GM19023 (cell line): ENCODE results near the gene RWDD3.
A peak's percentile ranks its signal among the peaks of the same experiment; 100 is the strongest.

ENCODE experiments used
- ATAC-seq: cut with Tn5 transposase; IDR thresholded peaks from one replicate; pipeline ENCODE4 v1.9.1; 2021; ENCODE audit warnings: mild to moderate bottlenecking, moderate library complexity; ENCODE audit not compliant: unreplicated experiment

Gene RWDD3

GRCh38 chr1:95233737-95234500 is at the start of gene RWDD3:
RWDD3 (plus strand) TSS chr1:95234210; CDS start chr1:95234231, 21 bp downstream.
- ATAC-seq, result peak; percentile 98

- no peak for ATAC-seq
These were observed 47.9 kb upstream of the RWDD3 start for GRCh38 chr1:95186149-95186548.

DNA sequence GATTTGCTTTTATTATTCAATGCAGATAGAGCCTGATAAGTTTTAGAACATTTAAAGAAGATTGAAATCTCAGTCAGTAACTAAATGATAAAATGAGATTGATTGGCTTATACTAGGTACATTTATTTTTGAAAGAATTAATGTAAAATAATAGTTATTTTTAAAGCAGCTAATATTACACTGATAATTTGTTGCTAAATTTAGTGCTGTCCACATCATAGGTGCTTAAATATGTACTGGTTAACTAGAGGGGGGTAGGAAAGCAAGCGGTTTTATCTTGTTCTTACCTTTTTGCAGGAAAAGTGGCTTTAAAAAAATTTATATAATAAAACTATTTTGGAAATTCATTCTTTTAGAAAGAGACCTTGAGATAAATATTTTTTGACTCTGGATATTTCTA is 40.4 kb upstream of the RWDD3 start:
- no peak for ATAC-seq

- ATAC-seq, result no peak
These were observed 39.0 kb upstream of the RWDD3 start for GRCh38 chr1:95195046-95195445.

DNA sequence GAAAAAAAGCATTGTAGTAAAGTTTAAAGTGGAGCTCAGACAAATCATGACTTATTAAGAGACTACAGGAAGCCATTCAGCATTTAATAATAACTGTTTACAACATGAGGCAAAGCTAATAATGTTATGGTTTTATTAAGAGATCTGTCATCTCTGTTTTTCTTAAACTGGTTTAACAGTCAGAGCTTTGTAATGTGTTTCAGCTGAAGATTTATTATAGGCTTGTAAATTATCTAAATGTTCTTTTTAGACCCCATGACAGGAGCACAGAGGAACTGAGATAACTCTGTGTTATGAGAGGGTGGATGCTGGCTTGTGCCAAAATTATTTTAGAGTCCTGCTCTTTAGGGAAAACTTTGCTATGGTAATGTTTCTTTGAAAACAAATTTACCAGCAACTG is 38.0 kb upstream of the RWDD3 start:
- no peak for ATAC-seq

GRCh38 chr1:95197616-95198252 is 36.3 kb upstream of the RWDD3 start:
- no peak for ATAC-seq

- ATAC-seq, result no peak
These were observed 32.1 kb upstream of the RWDD3 start for GRCh38 chr1:95201905-95202304.

DNA sequence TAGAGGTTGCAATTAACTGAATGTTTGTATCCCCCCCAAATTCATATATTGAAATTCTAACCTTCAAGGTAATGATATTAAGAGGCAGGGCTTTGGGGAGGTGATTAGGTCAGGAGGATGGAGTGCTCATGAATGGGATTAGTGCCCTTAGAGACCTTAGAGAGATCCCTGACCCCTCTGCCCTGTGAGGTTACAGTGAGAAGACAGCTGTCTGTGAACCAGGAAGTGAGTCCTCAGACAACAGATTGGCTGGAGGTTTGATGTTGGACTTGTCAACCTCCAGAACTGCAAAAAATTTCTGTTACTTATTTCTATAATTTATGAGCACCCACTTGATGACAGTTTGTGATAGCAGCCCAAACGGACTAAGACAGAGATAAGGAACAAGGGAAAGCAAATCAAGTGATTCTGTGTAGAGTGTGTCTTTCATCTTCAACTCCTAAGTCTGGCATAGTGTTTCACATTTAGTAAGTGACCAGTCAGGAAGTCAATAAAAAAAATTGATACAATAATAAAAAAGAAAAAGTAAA is 30.0 kb upstream of the RWDD3 start:
- no peak for ATAC-seq

DNA sequence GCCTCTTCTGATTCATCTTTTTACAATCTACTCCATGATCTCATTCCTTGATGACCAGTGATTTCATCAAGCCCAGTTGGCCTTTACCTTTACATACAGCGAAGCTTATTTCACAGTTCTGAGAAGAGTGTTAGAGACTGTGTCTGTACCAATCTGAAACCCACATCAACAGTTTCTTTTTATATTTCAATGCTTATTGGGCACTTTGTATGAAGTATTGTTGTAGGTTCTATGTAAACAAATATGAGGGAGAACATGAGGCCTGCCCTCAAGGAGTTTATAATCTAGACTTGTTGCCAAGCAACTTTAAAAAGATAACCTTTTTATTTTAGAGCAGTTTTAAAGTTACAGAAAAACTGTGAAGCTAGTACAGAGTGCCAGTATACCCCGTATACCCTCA is 27.5 kb upstream of the RWDD3 start:
- ATAC-seq, result no peak

DNA sequence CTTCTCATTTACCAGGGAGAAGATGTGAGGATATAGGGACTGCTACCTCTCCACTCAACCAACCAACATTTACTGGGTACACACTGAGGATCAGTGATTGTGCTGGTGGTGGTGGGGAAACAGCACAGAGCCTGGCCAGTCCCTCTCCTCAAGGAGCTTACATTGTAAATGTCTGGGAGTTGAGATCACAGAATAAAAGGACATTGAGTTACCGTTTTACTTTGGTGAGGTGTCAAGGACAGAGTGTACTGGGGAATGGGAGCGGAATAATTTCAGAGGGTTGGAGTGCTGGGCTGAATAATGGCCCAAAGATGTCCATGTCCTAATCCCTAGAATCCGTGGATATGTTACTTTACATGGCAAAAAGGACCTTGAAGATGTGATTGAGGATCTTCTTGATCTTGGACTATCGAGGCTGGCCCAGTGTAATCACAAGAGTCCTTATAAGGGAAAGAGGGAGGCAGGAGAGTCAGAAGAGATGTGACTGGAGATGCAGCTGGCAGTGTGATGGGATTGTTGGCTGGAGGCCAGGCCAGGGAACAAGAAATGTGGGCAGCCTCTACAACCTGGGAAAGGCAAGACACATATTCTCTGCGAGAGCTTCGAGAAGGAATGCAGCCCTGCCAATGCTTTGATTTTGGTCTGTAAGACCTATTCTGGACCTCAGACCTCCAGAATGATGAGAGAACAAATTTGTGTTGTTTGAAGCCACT is 26.6 kb upstream of the RWDD3 start:
- ATAC-seq, result no peak

DNA sequence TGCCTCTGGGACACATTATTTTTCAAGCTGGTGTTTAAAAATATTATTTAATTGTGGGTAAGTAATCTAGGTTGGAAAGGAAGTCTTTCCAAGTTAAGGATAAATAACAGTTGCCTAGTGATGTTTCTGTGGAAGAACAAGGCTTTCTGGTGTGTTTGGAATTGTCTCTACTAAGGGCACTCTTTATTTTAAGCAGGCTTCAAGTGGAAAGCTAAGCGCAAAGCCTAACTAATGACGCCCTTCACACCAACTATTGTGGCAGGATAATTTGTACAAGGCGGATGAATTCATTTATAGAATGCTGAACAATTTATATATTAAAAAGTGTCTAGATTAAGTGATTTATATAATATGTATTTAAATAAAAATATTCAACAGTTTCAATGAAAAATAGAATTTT is 25.1 kb upstream of the RWDD3 start:
- ATAC-seq, result no peak

- ATAC-seq, result no peak
These were observed 24.7 kb upstream of the RWDD3 start for GRCh38 chr1:95209291-95209690.

DNA sequence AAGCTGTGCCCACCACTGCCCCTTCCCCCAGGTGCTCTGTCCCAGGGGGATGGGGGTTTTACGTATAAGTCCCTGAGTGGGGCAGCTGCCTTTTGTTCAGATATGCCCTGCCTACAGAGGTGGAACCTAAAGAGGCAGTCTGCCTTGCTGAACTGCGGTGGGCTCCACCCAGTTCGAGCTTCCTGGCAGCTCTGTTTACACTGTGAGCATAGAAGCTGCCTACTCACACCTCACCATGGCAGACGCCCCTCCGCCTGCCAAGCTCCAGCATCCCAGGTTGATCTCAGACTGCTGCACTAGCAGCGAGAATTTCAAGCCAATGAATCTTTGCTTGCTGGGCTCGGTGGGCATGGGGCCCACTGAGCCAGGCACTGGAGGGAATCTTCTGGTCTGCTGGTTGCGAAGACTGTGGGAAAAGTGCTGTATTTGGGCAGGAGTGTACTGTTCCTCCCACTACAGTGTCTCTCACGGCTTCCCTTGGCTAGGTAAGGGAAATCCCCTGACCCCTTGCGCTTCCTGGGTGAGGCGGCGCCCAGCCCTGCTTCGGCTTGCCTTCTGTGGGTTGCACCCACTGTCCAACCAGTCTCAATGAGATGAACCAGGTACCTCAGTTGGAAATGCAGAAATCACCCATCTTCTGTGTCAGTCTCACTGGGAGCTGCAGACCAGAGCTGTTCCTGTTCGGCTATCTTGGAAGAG is 17.6 kb upstream of the RWDD3 start:
- ATAC-seq, result no peak

- ATAC-seq, result no peak
These were observed 16.6 kb upstream of the RWDD3 start for GRCh38 chr1:95217371-95217770.

DNA sequence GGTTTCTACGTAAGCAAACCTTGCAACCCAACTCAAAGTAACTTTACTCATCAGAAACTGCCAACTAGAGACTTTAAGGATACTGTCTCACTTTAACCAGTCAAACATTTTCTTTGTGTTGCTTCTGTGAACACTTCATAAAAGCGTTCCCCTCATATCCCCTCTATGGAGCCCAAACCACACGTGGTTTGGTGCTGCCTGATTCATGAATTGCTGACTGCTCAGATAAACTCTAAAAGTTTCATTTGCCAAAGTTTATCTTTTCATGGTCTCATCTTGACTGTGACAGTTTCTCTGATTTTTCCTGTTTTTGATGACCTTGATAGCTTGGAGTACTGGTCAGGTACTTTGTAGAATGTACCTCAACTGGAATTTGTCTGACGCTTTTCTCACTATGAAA is 14.6 kb upstream of the RWDD3 start:
- ATAC-seq, result no peak

DNA sequence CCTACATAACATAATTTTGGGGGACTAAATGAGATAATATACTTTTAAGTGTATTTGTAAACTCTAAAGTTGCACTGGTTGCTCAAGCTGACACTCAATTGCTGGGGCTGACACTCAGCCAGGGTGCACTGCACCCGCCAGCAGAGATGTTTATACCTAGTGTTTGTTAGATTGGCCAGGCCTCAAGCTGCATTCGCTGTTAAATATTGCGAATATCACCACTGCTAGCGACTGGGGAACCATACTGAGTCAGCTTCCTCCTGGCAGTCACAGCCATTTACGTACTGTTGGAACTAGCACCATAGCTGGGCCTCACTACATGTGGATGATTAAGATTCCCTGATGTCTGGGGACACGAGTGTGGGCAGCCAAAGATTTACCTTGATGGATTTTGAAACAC is 12.7 kb upstream of the RWDD3 start:
- ATAC-seq, result no peak

DNA sequence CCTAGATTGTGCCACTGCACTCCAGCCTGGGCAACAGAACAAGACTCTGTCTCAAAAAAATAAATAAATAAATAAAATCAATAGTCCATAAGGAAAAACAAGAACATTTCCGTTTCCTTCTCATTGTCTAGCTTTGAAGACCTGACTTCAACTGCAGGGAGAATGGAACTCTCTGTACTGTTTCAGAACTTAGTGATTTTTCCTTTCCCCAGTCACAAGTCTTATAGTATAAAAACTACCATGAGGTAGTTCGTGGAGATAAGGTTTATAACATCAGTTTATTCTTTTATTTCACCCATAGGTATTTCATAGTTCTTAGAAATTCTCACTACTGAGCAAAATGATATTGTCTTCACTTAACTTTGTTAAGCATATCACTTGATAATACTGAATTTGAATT is 11.4 kb upstream of the RWDD3 start:
- no peak for ATAC-seq

GRCh38 chr1:95223110-95223509 is 10.9 kb upstream of the RWDD3 start:
- no peak for ATAC-seq

- no peak for ATAC-seq
These were observed 7.0 kb upstream of the RWDD3 start for GRCh38 chr1:95226781-95227660.

DNA sequence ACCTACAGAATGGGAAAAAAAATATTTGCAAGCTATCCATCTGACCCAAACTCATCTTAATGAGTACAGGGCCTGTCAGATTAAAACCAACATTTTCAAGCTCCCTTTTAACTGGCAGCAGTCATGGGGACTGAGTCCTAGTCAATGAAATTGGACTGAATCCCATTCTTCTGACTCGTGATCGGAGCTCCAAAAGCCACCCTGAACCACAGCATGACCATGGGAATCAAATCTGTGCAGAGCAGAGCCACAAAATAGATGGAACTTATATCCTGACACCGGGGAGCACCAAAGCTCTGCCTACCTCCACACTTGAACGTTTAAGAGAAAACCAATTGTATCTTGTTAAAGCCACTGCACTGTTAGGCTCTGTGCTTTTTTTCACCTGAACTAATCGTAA is 5.0 kb upstream of the RWDD3 start:
- no peak for ATAC-seq
